OCI-LY3 (cell line): ENCODE data around the gene HRH3.

ENCODE experiments used
- CTCF ChIP-seq: fragments of 200-600, 300-600 bp; sonication (generic); IDR thresholded peaks from 2 replicates; pipeline ENCODE4 v1.5.1; 2014; ENCODE audit warnings: antibody characterized with exemption, low read length, low read depth
- EZH2phosphoT487 ChIP-seq: fragments of 200-600 bp; shearing (Covaris generic); IDR thresholded peaks from 2 replicates; pipeline ENCODE4 v1.6.1; 2018; ENCODE audit warnings: antibody characterized with exemption, mixed run types, low read depth

DNA sequence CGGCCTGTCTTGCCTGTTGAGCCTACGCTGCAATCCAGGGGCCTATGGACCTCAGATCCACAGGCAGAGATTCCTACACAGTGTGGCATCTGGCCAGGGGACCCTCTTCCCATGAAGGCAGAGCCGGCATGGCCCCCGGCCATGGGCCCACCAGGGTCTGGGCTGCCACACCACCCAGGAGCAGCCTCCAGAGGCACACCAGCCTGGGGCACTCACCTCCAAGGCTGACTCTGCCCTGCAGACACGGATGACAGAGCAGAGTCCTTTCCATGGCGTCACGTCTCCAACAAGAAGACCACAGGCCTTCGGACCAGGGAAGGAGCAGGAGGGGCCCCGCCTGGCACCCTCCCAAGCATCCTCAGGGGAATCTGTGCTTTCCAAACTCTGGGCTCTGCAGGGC is 3.5 kb upstream of the HRH3 start:
- TF ChIP-seq CTCF (no peak), EZH2phosphoT487 (no peak)
